ENCODE results near the gene RNF223. TPM values are rescaled to one million over a fixed set of nuclear protein-coding genes. Genes with fewer than 3 reads are reported as not detected.
A peak's percentile ranks its signal among the peaks of the same experiment; 100 is the strongest.
"Not testable (repeated sequence)": the region's sequence is repeated elsewhere in the genome, so short reads cannot be mapped to it uniquely, and the experiment has no call there.

The RNF223 gene
- total and polyA plus RNA-seq, 2 experiments from 2014 or later: 0.43 to 0.88 TPM

GRCh38 chr1:1058088-1058905 is 15.8 kb downstream of the RNF223 start:
- Histone ChIP-seq H3K27me3 (peaks cover 30% of the 10 kb centered on the region), H4K20me1 (ENCODE audit: insufficient read depth, poor library complexity, severe bottlenecking) (no peaks in the 10 kb centered on the region), H3K36me3 (replicated peaks; ENCODE audit: insufficient read depth, low read depth) (no peaks in the 10 kb centered on the region), H3K4me3 (no peak overlapping the region), H2AFZ (no peak overlapping the region), H3K4me2 (peak overlapping the region; percentile 97), H3K4me1 (ENCODE audit: insufficient read depth) (peaks cover 16% of the 10 kb centered on the region), H3K79me2 (no peaks in the 10 kb centered on the region), H3K9me3 (ENCODE audit: low read depth) (no peaks in the 10 kb centered on the region), H3K9me2 (replicated peaks; ENCODE audit: insufficient read depth) (no peaks in the 10 kb centered on the region), H3K27ac (no peak overlapping the region)
- no peak for DNase-seq (ENCODE audit: low spot score)
- TF ChIP-seq EZH2phosphoT487 (IDR thresholded peaks at IDR 0.05; ENCODE audit: low read depth, severe bottlenecking, unreplicated experiment) (no peak), CTCF (IDR thresholded peaks at IDR 0.05; ENCODE audit: poor library complexity) (no peak), EZH2 (IDR thresholded peaks at IDR 0.05; ENCODE audit: borderline replicate concordance) (no peak)
- WGBS (ENCODE audit: low lambda C conversion rate, missing lambda C conversion rate): 47% methylated on average over 13 of the region's 24 CpGs

- not testable (repeated sequence) for H4K20me1 ChIP-seq (ENCODE audit: insufficient read depth, poor library complexity, severe bottlenecking); H3K9me2 ChIP-seq (replicated peaks; ENCODE audit: insufficient read depth); H3K79me2 ChIP-seq; H3K9me3 ChIP-seq (ENCODE audit: low read depth); H3K36me3 ChIP-seq (replicated peaks; ENCODE audit: insufficient read depth, low read depth); H3K4me2 ChIP-seq; H2AFZ ChIP-seq; H3K4me3 ChIP-seq; DNase-seq (ENCODE audit: low spot score); H3K27ac ChIP-seq
- Histone ChIP-seq H3K27me3 (peaks cover 30% of the 10 kb centered on the region), H3K4me1 (ENCODE audit: insufficient read depth) (peaks cover 16% of the 10 kb centered on the region)
- WGBS (ENCODE audit: low lambda C conversion rate, missing lambda C conversion rate): 75% methylated on average over 15 of the region's 15 CpGs
These were observed 16.4 kb downstream of the RNF223 start for GRCh38 chr1:1057769-1058087.

GRCh38 chr1:1055841-1056736 is 18.0 kb downstream of the RNF223 start:
- no peaks in the 10 kb centered on the region for H3K9me2 ChIP-seq (replicated peaks; ENCODE audit: insufficient read depth)
- H3K36me3 ChIP-seq (replicated peaks; ENCODE audit: insufficient read depth, low read depth): no peaks in the 10 kb centered on the region
- no peak for DNase-seq (ENCODE audit: low spot score)
- WGBS (ENCODE audit: low lambda C conversion rate, missing lambda C conversion rate): 96% methylated on average over 27 of the region's 50 CpGs
- peaks cover 10% of the 10 kb centered on the region for H3K4me1 ChIP-seq (ENCODE audit: insufficient read depth)
- H2AFZ ChIP-seq: no peak overlapping the region
- H3K79me2 ChIP-seq: no peaks in the 10 kb centered on the region
- H3K27ac ChIP-seq: no peak overlapping the region
- H4K20me1 ChIP-seq (ENCODE audit: insufficient read depth, poor library complexity, severe bottlenecking): no peaks in the 10 kb centered on the region
- no peaks in the 10 kb centered on the region for H3K9me3 ChIP-seq (ENCODE audit: low read depth)
- H3K4me2 ChIP-seq: no peak overlapping the region
- H3K27me3 ChIP-seq: peaks cover 24% of the 10 kb centered on the region
- TF ChIP-seq EZH2 (IDR thresholded peaks at IDR 0.05; ENCODE audit: borderline replicate concordance) (no peak), CTCF (IDR thresholded peaks at IDR 0.05; ENCODE audit: poor library complexity) (no peak), EZH2phosphoT487 (IDR thresholded peaks at IDR 0.05; ENCODE audit: low read depth, severe bottlenecking, unreplicated experiment) (no peak)
- no peak overlapping the region for H3K4me3 ChIP-seq

- Histone ChIP-seq H4K20me1 (ENCODE audit: insufficient read depth, poor library complexity, severe bottlenecking) (no peaks in the 10 kb centered on the region), H2AFZ (no peak overlapping the region), H3K9me3 (ENCODE audit: low read depth) (no peaks in the 10 kb centered on the region), H3K9me2 (replicated peaks; ENCODE audit: insufficient read depth) (no peaks in the 10 kb centered on the region), H3K4me1 (ENCODE audit: insufficient read depth) (peaks cover 10% of the 10 kb centered on the region), H3K27ac (no peak overlapping the region), H3K27me3 (peaks cover 14% of the 10 kb centered on the region), H3K4me2 (no peak overlapping the region), H3K4me3 (no peak overlapping the region), H3K79me2 (no peaks in the 10 kb centered on the region), H3K36me3 (replicated peaks; ENCODE audit: insufficient read depth, low read depth) (no peaks in the 10 kb centered on the region)
- WGBS (ENCODE audit: low lambda C conversion rate, missing lambda C conversion rate): 85% methylated on average over 23 of the region's 23 CpGs
- no peak for DNase-seq (ENCODE audit: low spot score)
- TF ChIP-seq EZH2 (IDR thresholded peaks at IDR 0.05; ENCODE audit: borderline replicate concordance): no peak
- no peak for TF ChIP-seq CTCF (IDR thresholded peaks at IDR 0.05; ENCODE audit: poor library complexity)
- TF ChIP-seq EZH2phosphoT487 (IDR thresholded peaks at IDR 0.05; ENCODE audit: low read depth, severe bottlenecking, unreplicated experiment): no peak
These were observed 19.1 kb downstream of the RNF223 start for GRCh38 chr1:1054971-1055370.
